Thoracic aorta (tissue), 2 donors: ENCODE measurements around the gene STPG1. TPM values are rescaled to one million over a fixed set of nuclear protein-coding genes. Genes with fewer than 3 reads are reported as not detected.
"Not testable (repeated sequence)": the region's sequence is repeated elsewhere in the genome, so short reads cannot be mapped to it uniquely, and the experiment has no call there.

Source experiments
- ATAC-seq: fragments of 150-250 bp; one replicate; pipeline ENCODE4 v1.8.0; 2017; ENCODE audit warnings: low read depth; ENCODE audit not compliant: insufficient number of reproducible peaks, low FRiP score
- DNase-seq: peaks from one replicate; pipeline ENCODE4 v3.0.0-alpha.2; 2020; ENCODE audit warnings: low spot score
- H3K27ac ChIP-seq, 2 donors: fragments of 200-600 bp; sonication (generic); 1 replicate in 1 of 2; 2 replicates in 1 of 2; pipeline ENCODE4 v1.5.1; 2016; ENCODE audit warnings: mild to moderate bottlenecking in 2 of 2, moderate library complexity in 2 of 2
- H3K27me3 ChIP-seq: fragments of 200-600 bp; sonication (generic); replicated peaks from 2 replicates; pipeline ENCODE4 v1.6.0; 2016; ENCODE audit warnings: mild to moderate bottlenecking; ENCODE audit not compliant: insufficient read depth
- H3K36me3 ChIP-seq: fragments of 200-600 bp; sonication (generic); one replicate; pipeline ENCODE4 v1.5.1; 2016
- H3K4me1 ChIP-seq, 2 donors: fragments of 200-600 bp; sonication (generic); 1 replicate in 1 of 2; 2 replicates in 1 of 2; pipeline versions ENCODE4 v1.5.1 to v1.6.0; 2016; ENCODE audit warnings: low read depth in 2 of 2, mild to moderate bottlenecking in 1 of 2; ENCODE audit not compliant: control insufficient read depth in 1 of 2
- H3K4me3 ChIP-seq: fragments of 200-600 bp; sonication (generic); 2 replicates; pipeline ENCODE4 v1.5.1; 2016; ENCODE audit warnings: mild to moderate bottlenecking
- H3K9me3 ChIP-seq: fragments of 200-600 bp; sonication (generic); 2 replicates; pipeline ENCODE4 v1.5.1; 2016
- total RNA-seq, 2 donors: library from RNA; depleted of rRNA; stranded (reverse); fragments of >200 nt; gene quantifications; one replicate each; pipeline versions ENCODE4 v1.1.0 to v1.2.3, GENCODE V29; 2016
- TF ChIP-seq, protein P1 (sequence below): fragments of 200-600 bp; sonication (generic); IDR thresholded peaks from one replicate; pipeline ENCODE4 v1.5.1; 2019; ENCODE audit warnings: antibody characterized with exemption

The STPG1 gene, protein sequence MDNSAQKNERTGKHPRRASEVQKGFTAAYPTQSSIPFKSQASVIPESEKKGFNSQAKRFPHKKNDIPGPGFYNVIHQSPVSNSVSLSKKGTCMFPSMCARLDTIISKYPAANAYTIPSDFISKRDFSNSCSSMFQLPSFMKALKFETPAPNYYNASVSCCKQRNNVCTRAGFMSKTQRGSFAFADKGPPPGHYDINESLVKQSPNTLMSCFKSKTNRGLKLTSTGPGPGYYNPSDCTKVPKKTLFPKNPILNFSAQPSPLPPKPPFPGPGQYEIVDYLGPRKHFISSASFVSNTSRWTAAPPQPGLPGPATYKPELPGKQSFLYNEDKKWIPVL
- total RNA-seq, result 1 to 10 TPM; 1.5 to 4.0 TPM

DNA sequence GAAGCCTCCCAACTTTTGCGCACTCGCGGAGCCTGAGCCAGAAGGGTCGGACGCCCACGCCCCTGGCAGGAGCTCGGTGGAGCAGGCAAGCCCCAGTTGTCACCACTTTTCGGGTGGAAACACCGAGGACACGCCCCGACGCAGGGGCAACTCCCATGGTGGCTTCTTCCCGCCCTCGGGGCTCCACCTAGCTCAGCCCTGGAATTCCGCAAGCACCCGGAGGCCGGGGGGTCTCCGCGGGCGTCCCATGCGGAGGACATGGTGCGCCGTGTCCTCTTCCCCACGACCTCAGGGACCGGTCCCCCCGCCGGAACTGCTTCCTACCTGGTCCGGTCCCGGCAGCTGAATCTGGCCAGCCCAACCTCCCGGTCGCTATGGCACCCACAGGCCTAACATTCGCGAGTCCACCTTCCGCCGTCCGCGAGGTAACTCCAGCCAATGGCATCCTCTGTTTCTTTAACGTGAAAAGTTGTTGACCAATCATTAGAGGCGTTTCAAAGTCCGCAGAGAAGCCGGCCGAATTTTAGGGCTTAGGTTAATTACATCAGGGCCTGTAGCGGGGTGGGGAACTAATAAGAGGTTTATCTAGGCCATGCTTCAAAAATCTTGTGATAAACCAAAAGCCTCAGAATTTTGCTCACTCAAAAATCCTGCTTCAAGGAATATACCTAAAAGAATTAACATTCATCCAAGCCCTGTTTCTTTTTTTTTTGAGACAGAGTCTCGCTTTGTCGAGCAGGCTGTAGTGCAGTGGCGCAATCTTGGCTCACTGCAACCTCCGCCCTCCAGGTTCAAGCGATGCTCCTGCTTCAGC, at the start of gene STPG1:
STPG1 (minus strand) TSS at position 433 of the 814 bp plus-strand sequence. CDS start 12,394 bp downstream, outside the sequence.
- Histone ChIP-seq H3K9me3 (no peaks in the 10 kb centered on the region), H3K4me3 (peak within 1 kb of the TSS; percentile 79), H3K27me3 (no peaks in the 10 kb centered on the region), H3K27ac (no peak within 1 kb of the TSS), H3K36me3 (no peaks in the 10 kb centered on the region), H3K4me1 (peaks cover 3 to 10% of the 10 kb centered on the region in 2 donors)
- ATAC-seq (peak; percentile 72), DNase-seq (no peak)
- TF ChIP-seq, protein P1, sequence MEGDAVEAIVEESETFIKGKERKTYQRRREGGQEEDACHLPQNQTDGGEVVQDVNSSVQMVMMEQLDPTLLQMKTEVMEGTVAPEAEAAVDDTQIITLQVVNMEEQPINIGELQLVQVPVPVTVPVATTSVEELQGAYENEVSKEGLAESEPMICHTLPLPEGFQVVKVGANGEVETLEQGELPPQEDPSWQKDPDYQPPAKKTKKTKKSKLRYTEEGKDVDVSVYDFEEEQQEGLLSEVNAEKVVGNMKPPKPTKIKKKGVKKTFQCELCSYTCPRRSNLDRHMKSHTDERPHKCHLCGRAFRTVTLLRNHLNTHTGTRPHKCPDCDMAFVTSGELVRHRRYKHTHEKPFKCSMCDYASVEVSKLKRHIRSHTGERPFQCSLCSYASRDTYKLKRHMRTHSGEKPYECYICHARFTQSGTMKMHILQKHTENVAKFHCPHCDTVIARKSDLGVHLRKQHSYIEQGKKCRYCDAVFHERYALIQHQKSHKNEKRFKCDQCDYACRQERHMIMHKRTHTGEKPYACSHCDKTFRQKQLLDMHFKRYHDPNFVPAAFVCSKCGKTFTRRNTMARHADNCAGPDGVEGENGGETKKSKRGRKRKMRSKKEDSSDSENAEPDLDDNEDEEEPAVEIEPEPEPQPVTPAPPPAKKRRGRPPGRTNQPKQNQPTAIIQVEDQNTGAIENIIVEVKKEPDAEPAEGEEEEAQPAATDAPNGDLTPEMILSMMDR, result no peak

DNA sequence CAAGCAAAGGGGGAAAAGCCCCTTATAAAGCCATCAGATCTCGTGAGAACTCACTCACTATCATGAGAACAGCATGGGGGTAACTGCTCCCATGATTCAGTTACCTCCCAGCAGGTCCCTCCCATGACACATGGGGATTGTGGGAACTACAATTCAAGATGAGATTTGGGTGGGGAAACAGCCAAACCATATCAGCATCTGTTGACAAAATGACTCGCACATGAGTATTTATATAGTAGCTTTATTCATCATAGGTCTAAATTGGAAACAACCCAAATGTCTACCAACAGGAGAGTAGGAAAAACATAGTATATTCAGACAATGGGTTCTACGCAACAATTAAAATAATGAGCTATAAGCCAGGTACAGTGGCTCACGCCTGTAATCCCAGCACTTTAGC, 48.5 kb upstream of the STPG1 start:
- H3K36me3 ChIP-seq, H3K27me3 ChIP-seq, H3K4me1 ChIP-seq: not testable (repeated sequence)

DNA sequence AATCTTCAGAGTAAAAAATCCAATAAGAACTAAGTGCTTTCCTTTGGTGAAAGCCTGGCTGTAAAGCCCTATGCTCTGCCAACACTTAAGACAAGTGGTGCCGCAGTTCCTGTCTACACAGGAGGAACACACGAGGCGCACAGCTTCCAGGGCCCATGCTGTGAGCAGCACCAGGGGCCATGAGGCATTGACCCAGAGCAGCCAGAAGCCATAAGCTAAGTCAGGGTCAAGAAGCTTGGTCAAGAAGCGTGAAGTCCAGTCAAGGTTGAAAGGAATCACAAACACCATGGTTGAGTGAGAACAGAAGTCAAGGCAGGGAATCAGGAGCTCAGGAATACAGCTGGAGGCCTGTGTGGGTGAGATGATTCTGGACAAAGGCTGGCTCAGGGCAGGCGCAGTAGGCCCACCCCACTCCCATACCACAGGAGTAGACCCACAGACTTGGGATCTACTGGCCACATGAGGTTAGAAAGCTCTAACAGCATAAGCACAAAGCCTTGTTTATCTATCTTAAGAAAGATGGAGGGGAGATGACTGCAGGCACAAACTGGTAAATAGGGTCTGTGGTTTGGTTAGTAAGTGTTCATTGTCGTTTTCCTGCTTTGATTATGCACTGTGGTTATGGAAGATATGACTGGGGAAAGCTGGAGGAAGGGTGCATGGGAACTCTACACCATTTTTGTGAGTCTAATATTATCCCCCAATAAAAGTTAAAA, 46.1 kb upstream of the STPG1 start:
- TF ChIP-seq, protein P1, result no peak
- DNase-seq, result no peak
- ATAC-seq, result no peak
- Histone ChIP-seq H3K27ac (no peak overlapping the region), H3K27me3 (no peaks in the 10 kb centered on the region), H3K4me3 (no peak overlapping the region), H3K36me3 (peaks cover 11% of the 10 kb centered on the region), H3K9me3 (no peaks in the 10 kb centered on the region), H3K4me1 (no peaks in the 10 kb centered on the region)

More for the DNA sequence above, 48.5 kb upstream of the STPG1 start:
- ATAC-seq, DNase-seq, H3K27ac ChIP-seq, H3K9me3 ChIP-seq, H3K4me3 ChIP-seq: not testable (repeated sequence)

DNA sequence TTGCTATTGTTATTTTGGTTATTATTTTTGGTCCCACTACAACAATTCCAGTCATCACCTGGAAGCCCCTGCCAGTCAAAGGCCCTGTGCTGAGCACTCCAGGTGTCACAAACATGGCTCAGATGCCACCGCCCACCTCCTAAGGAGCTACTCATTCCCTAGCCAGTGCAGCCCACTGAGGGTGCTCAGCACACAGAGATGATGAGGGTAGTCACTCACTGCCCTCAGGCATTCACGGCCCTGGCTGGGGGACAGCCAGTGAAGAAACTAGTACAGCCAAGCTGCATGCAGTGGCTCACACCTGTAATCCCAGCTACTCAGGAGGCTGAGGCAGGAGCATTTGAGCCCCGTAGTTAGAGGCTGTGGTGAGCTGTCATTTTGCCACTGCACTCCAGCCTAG, 44.3 kb upstream of the STPG1 start:
- H3K4me3 ChIP-seq, result no peak overlapping the region
- ATAC-seq (no peak), DNase-seq (no peak)
- peaks cover 11% of the 10 kb centered on the region for H3K36me3 ChIP-seq
- H3K27me3 ChIP-seq, result no peaks in the 10 kb centered on the region
- TF ChIP-seq, protein P1, result no peak
- no peaks in the 10 kb centered on the region for H3K4me1 ChIP-seq
- no peak overlapping the region for H3K27ac ChIP-seq
- H3K9me3 ChIP-seq, result no peaks in the 10 kb centered on the region

DNA sequence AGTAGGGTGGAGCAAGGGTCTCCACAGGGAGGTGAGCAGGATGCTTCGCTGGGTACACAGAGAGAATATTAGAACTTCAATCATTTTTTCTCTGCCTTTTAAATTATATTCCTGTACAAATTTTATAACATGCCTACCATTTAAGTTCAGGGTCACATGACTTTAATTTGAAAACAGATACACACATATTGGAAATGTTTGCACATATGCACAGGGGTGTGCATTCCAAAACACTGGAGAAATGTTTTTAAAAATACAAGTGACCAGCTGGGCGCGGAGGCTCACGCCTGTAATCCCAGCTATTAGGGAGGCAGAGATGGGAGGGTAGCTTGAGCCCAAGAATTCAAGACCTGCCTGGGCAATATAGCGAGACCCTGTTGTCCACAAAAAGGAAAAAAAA, 41.7 kb upstream of the STPG1 start:
- no peaks in the 10 kb centered on the region for H3K27me3 ChIP-seq
- no peak for DNase-seq
- no peak for ATAC-seq
- TF ChIP-seq, protein P1, result no peak
- H3K36me3 ChIP-seq, result peaks cover 11% of the 10 kb centered on the region
- H3K4me1 ChIP-seq, result no peaks in the 10 kb centered on the region
- no peak overlapping the region for H3K4me3 ChIP-seq
- H3K9me3 ChIP-seq, result no peaks in the 10 kb centered on the region
- no peak overlapping the region for H3K27ac ChIP-seq
